Hypothalamus (tissue), 51 donors: ENCODE results near the gene UBXN11.
A peak's percentile ranks its signal among the peaks of the same experiment; 100 is the strongest.

Experiments
- DNase-seq, 51 donors: peaks; one replicate each; lab custom pipeline; 2025; lab: John Stamatoyannopoulos, UW

The UBXN11 gene

GRCh38 chr1:26306290-26307229 lies at the start of gene UBXN11:
Gene UBXN11 (minus strand): TSS chr1:26306636. CDS start chr1:26302883, 3,753 bp downstream.
- peak in 50 of 51 donors; percentile 20 to 91 (median 76) for DNase-seq

GRCh38 chr1:26356106-26356505 lies 49.7 kb upstream of the UBXN11 start:
- no peak for DNase-seq

GRCh38 chr1:26354972-26355371 lies 48.5 kb upstream of the UBXN11 start:
- no peak for DNase-seq

- DNase-seq, result no peak
Measured at GRCh38 chr1:26353976-26354820, 47.8 kb upstream of the UBXN11 start, which contains the start of gene CRYBG2. Gene CRYBG2 (minus strand): TSS chr1:26354130. CDS start chr1:26346657, 7,473 bp downstream.

GRCh38 chr1:26353210-26353859 lies 46.9 kb upstream of the UBXN11 start:
- DNase-seq, result no peak

- no peak for DNase-seq
Measured at GRCh38 chr1:26352338-26352679, 45.9 kb upstream of the UBXN11 start.

- no peak for DNase-seq
Measured at GRCh38 chr1:26351590-26352337, 45.3 kb upstream of the UBXN11 start.

- no peak for DNase-seq
Measured at GRCh38 chr1:26350701-26351589, 44.5 kb upstream of the UBXN11 start.

GRCh38 chr1:26350343-26350700 lies 43.9 kb upstream of the UBXN11 start:
- no peak for DNase-seq

GRCh38 chr1:26349877-26350244 lies 43.4 kb upstream of the UBXN11 start:
- no peak for DNase-seq

- no peak for DNase-seq
Measured at GRCh38 chr1:26349188-26349876, 42.9 kb upstream of the UBXN11 start.

- DNase-seq, result no peak
Measured at GRCh38 chr1:26346274-26347033, 40.0 kb upstream of the UBXN11 start.

GRCh38 chr1:26345718-26346117 lies 39.3 kb upstream of the UBXN11 start:
- DNase-seq, result no peak

- DNase-seq, result no peak
Measured at GRCh38 chr1:26344147-26344920, 37.9 kb upstream of the UBXN11 start.

GRCh38 chr1:26340047-26340481 lies 33.6 kb upstream of the UBXN11 start:
- no peak for DNase-seq

- no peak for DNase-seq
Measured at GRCh38 chr1:26338670-26339069, 32.2 kb upstream of the UBXN11 start.

GRCh38 chr1:26337625-26338024 lies 31.2 kb upstream of the UBXN11 start:
- no peak for DNase-seq
